Esophagus squamous epithelium (tissue), 4 donors: ENCODE results near the gene GPX5.

Experiments used
- CTCF ChIP-seq, 6 experiments: fragments of 450-650 bp in 4 of 6; fragments of 200-600 bp in 2 of 6; sonication (generic) in 2 of 6; IDR thresholded peaks; one replicate each; pipeline ENCODE4 v1.5.1; 2016 to 2019; ENCODE audit warnings: antibody characterized with exemption in 6 of 6, mild to moderate bottlenecking in 4 of 6, moderate library complexity in 4 of 6
- POLR2A ChIP-seq, 4 donors: fragments of 450-650 bp; IDR thresholded peaks; one replicate each; pipeline ENCODE4 v1.6.1; 2017; ENCODE audit warnings: antibody characterized with exemption in 4 of 4, mild to moderate bottlenecking in 4 of 4, moderate library complexity in 3 of 4

DNA sequence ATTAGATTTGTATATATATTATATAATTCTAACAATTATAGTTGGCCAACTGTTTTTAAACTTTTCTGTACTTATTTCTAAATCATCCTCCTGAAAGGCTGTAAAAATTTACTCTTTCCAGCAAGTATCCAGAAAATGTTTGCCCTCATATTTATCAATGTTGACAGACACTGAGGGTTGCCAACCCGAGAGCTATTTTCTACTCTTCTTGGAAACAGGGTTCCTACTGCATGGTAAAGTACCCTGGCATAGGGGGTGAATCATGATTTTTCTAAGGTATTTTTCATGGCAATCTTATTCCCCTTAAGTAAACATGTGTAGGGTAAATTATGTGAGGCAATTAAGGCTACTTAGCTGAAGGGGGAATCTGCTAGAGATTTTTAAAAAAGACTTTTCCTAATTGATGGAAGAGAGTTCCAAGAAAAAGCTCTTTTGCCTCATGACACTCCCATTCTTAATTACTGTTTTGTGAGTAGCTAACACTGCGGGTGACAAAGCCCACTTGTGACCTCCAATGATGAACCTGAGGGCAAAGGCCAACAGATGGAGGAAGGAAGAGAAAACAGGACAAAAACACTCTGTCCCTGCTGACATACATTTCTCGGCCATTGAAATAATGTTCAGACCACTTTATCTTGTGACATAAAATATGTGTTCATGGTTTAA, 37.9 kb downstream of the GPX5 start:
- no peak for TF ChIP-seq CTCF (IDR thresholded peaks at IDR 0.05)
- TF ChIP-seq POLR2A (IDR thresholded peaks at IDR 0.05): no peak
